A204.1 (cell line): ENCODE results near the gene GPR137.
"Not testable (repeated sequence)": the region's sequence is repeated elsewhere in the genome, so short reads cannot be mapped to it uniquely, and the experiment has no call there.

ENCODE experiments used
- FAIRE-seq: peaks from 2 replicates; lab custom pipeline; 2012; peaks lifted over from hg19 to GRCh38; lab: Jason Lieb, UNC

The GPR137 gene

GRCh38 chr11:64321026-64321425 is 35.4 kb downstream of the GPR137 start:
- no peak for FAIRE-seq

GRCh38 chr11:64321533-64321932 is 35.9 kb downstream of the GPR137 start:
- no peak for FAIRE-seq

GRCh38 chr11:64322925-64323260 is 37.2 kb downstream of the GPR137 start:
- no peak for FAIRE-seq

GRCh38 chr11:64323373-64323772 is 37.7 kb downstream of the GPR137 start:
- FAIRE-seq = no peak

GRCh38 chr11:64323984-64324383 is 38.3 kb downstream of the GPR137 start:
- not testable (repeated sequence) for FAIRE-seq

GRCh38 chr11:64324692-64325469 is 39.2 kb downstream of the GPR137 start:
- FAIRE-seq = no peak

- FAIRE-seq = no peak
These were observed 41.7 kb downstream of the GPR137 start for GRCh38 chr11:64327375-64327774.

- no peak for FAIRE-seq
These were observed 42.3 kb downstream of the GPR137 start for GRCh38 chr11:64327993-64328392.

GRCh38 chr11:64330888-64331287 is 45.2 kb downstream of the GPR137 start:
- FAIRE-seq = no peak

GRCh38 chr11:64331569-64332371 is 46.1 kb downstream of the GPR137 start:
- FAIRE-seq = no peak

GRCh38 chr11:64333556-64333955 is 47.9 kb downstream of the GPR137 start:
- no peak for FAIRE-seq

GRCh38 chr11:64334764-64335735 is 49.4 kb downstream of the GPR137 start:
- FAIRE-seq = no peak

GRCh38 chr11:64337538-64338249 is 52.0 kb downstream of the GPR137 start:
- no peak for FAIRE-seq

GRCh38 chr11:64338716-64339115 is 53.1 kb downstream of the GPR137 start:
- FAIRE-seq = no peak
